Liver (tissue), 9 donors: ENCODE measurements around the gene USP48. TPM values are rescaled to one million over a fixed set of nuclear protein-coding genes. Genes with fewer than 3 reads are reported as not detected.

Experiments used
- DNase-seq: peaks from one replicate; pipeline ENCODE4 v3.0.0-alpha.2; 2017; ENCODE audit warnings: low spot score
- H3K27ac ChIP-seq, 2 donors: one replicate each; pipeline ENCODE4 v1.7.0; 2013; ENCODE audit warnings: inconsistent platforms in 2 of 2, low read length in 2 of 2, control low read depth in 1 of 2, low read depth in 1 of 2, mild to moderate bottlenecking in 1 of 2
- H3K27me3 ChIP-seq, 4 donors: one replicate each; pipeline versions ENCODE4 v1.6.1 to v1.7.0; 2013; ENCODE audit warnings: low read length in 3 of 4, inconsistent platforms in 1 of 4, mild to moderate bottlenecking in 1 of 4, moderate library complexity in 1 of 4; ENCODE audit not compliant: control insufficient read depth in 4 of 4, insufficient read depth in 4 of 4
- H3K36me3 ChIP-seq, 4 donors: one replicate each; pipeline versions ENCODE4 v1.6.1 to v1.7.0; 2013; ENCODE audit warnings: low read length in 3 of 4, mild to moderate bottlenecking in 3 of 4, low read depth in 1 of 4, moderate library complexity in 1 of 4; ENCODE audit not compliant: control insufficient read depth in 4 of 4, insufficient read depth in 3 of 4
- H3K4me1 ChIP-seq, 4 donors: one replicate each; pipeline versions ENCODE4 v1.6.1 to v1.7.0; 2013; ENCODE audit warnings: low read length in 3 of 4, mild to moderate bottlenecking in 3 of 4, moderate library complexity in 1 of 4; ENCODE audit not compliant: control insufficient read depth in 4 of 4, insufficient read depth in 4 of 4
- H3K4me3 ChIP-seq, 3 donors: one replicate each; pipeline versions ENCODE4 v1.6.1 to v1.7.0; 2013; ENCODE audit warnings: low read length in 3 of 3, control low read depth in 1 of 3, low read depth in 1 of 3, mild to moderate bottlenecking in 1 of 3
- H3K9ac ChIP-seq, 2 donors: one replicate each; pipeline ENCODE4 v1.7.0; 2013; ENCODE audit warnings: low read length in 2 of 2, mild to moderate bottlenecking in 2 of 2, moderate library complexity in 2 of 2, control low read depth in 1 of 2, low read depth in 1 of 2
- H3K9me3 ChIP-seq, 4 donors: one replicate each; pipeline versions ENCODE4 v1.6.1 to v1.7.0; 2013; ENCODE audit warnings: low read length in 3 of 4; ENCODE audit not compliant: control insufficient read depth in 4 of 4
- CTCF ChIP-seq: fragments of 150-350 bp; IDR thresholded peaks from 2 replicates; pipeline ENCODE4 v1.5.1; 2017; ENCODE audit warnings: improper control_type of control experiment, low read depth, low read length; ENCODE audit not compliant: missing input control
- EGR1 ChIP-seq, 2 donors: IDR thresholded peaks; 2 replicates each; pipeline ENCODE4 v1.6.1; 2016 to 2018; ENCODE audit warnings: antibody characterized with exemption in 2 of 2, low read depth in 2 of 2
- FOXA1 ChIP-seq: IDR thresholded peaks from 2 replicates; pipeline ENCODE4 v1.6.1; 2016; ENCODE audit warnings: antibody characterized with exemption
- FOXA2 ChIP-seq: IDR thresholded peaks from 2 replicates; pipeline ENCODE4 v1.6.1; 2016; ENCODE audit warnings: antibody characterized with exemption
- GABPA ChIP-seq, 2 donors: IDR thresholded peaks in 1 of 2; conservative IDR thresholded peaks in 1 of 2; 2 replicates each; pipeline ENCODE4 v1.6.1; 2016; ENCODE audit warnings: antibody characterized with exemption in 2 of 2, mild to moderate bottlenecking in 1 of 2, moderate library complexity in 1 of 2
- HNF4A ChIP-seq, 2 donors: conservative IDR thresholded peaks; 2 replicates each; pipeline ENCODE4 v1.6.1; 2016; ENCODE audit warnings: antibody characterized with exemption in 2 of 2, mild to moderate bottlenecking in 2 of 2
- HNF4G ChIP-seq: IDR thresholded peaks from 2 replicates; pipeline ENCODE4 v1.6.1; 2016; ENCODE audit warnings: antibody characterized with exemption
- JUND ChIP-seq, 2 donors: IDR thresholded peaks; 2 replicates each; pipeline ENCODE4 v1.6.1; 2016; ENCODE audit warnings: antibody characterized with exemption in 2 of 2
- NR2F2 ChIP-seq: IDR thresholded peaks from 2 replicates; pipeline ENCODE4 v1.6.1; 2016; ENCODE audit warnings: antibody characterized with exemption
- RAD21 ChIP-seq, 2 donors: IDR thresholded peaks; 2 replicates each; pipeline ENCODE4 v1.6.1; 2016; ENCODE audit warnings: antibody characterized with exemption in 2 of 2, mild to moderate bottlenecking in 2 of 2
- REST ChIP-seq: IDR thresholded peaks from 2 replicates; pipeline ENCODE4 v1.6.1; 2016; ENCODE audit warnings: antibody characterized with exemption, mild to moderate bottlenecking
- RXRA ChIP-seq, 2 donors: IDR thresholded peaks; 2 replicates each; pipeline ENCODE4 v1.6.1; 2017 to 2018; ENCODE audit warnings: antibody characterized with exemption in 2 of 2, mild to moderate bottlenecking in 1 of 2
- SP1 ChIP-seq: IDR thresholded peaks from 2 replicates; pipeline ENCODE4 v1.6.1; 2018; ENCODE audit warnings: antibody characterized with exemption, mild to moderate bottlenecking
- TAF1 ChIP-seq: conservative IDR thresholded peaks from 2 replicates; pipeline ENCODE4 v1.6.1; 2016; ENCODE audit warnings: antibody characterized with exemption, mild to moderate bottlenecking
- YY1 ChIP-seq: IDR thresholded peaks from 2 replicates; pipeline ENCODE4 v1.6.1; 2016; ENCODE audit warnings: antibody characterized with exemption, mild to moderate bottlenecking
- ZBTB33 ChIP-seq: IDR thresholded peaks from 2 replicates; pipeline ENCODE4 v1.6.1; 2016; ENCODE audit warnings: antibody characterized with exemption
- whole genome bisulfite sequencing: extraction: QIAGEN DNeasy Blood & Tissue Kit; methylation state at CpG from one replicate; pipeline ENCODE4 v1.1.7; 2013; 5-methylcytosine and 5-hydroxymethylcytosine counted together
- polyA plus RNA-seq, 2 donors: library from polyadenylated mRNA; stranded (reverse) in 1 of 2; unstranded in 1 of 2; fragments of 200-250 nt in 1 of 2; fragments of >200 nt in 1 of 2; fragmentation: Nextera tagmentation in 1 of 2; extraction: Ambion mirVana in 1 of 2; gene quantifications; one replicate each; pipeline versions ENCODE4 v1.2.1 to v1.2.3, GENCODE V29; 2013 to 2015
- total RNA-seq, 2 donors: library from RNA; depleted of rRNA; stranded (reverse); fragments of >200 nt; gene quantifications; one replicate each; pipeline ENCODE4 v1.2.3, GENCODE V29; 2014
- TF ChIP-seq, protein P1 (sequence below): IDR thresholded peaks from 2 replicates; pipeline ENCODE4 v1.6.1; 2016; ENCODE audit warnings: antibody characterized with exemption
- TF ChIP-seq, protein P2 (sequence below): IDR thresholded peaks from 2 replicates; pipeline ENCODE4 v1.6.1; 2016; ENCODE audit warnings: antibody characterized with exemption
- donor health status: healthy.
- donor health status: healthy.
- donor health status: healthy.
- donor health status: healthy.
- donor health status: healthy.

USP48 gene
- total and polyA plus RNA-seq, 4 donors, result 7.8 to 34.9 (median 23.1) TPM

DNA sequence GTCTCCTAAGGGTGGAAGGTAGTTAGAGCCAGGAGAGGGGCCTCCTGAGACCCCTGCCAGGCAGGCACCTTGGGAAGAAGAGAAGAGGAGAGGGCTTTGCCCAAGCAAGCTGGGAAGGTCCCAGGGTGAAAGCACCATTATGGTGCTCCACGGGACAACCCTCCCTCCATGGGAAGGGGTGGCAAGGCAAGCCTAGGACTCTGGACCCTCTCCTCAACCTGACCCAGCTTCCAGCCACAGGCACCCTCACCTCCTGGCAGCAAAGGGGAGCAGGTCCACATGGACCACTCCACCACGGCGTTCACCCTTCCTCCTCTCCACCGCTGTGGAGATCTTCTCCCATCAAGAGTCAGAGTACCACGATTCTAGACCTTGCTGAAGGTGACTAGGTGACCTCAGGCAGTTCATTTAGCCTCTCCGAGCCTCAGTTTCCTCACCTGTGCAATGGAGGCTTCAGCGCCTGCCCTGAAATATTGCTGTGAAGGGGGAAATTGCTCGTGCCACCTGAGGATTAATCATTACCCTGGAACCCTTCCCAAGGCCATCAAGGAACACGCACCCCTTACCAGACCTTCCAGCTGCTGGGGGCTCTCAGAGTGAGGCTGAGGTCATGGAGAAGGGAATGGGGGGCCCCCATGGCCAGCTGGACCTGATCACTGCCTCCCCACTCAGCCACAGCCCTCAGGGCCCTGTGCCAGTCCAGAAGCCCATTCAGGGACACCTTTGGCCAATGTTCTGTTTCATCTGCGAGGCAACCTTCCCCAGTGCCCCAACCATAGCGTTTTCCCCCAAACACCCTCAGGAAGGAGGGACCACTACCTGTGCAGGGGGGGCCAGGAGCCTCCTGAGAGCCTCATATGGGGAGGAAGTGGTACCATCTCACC lies 115.4 kb downstream of the USP48 start:
- H3K4me3 ChIP-seq, result no peak overlapping the region
- H3K36me3 ChIP-seq, result no peaks in the 10 kb centered on the region
- H3K27me3 ChIP-seq, result no peaks in the 10 kb centered on the region
- H3K9me3 ChIP-seq, result no peaks in the 10 kb centered on the region
- no peak overlapping the region for H3K27ac ChIP-seq
- DNase-seq, result no peak
- TF ChIP-seq YY1 (no peak), FOXA1 (no peak), RAD21 (IDR thresholded peaks at IDR 0.05) (no peak), SP1 (no peak), EGR1 (IDR thresholded peaks at IDR 0.05; ENCODE audit: low read depth in 2 of 2) (no peak), HNF4G (no peak), FOXA2 (no peak), TAF1 (no peak), HNF4A (conservative IDR thresholded peaks at IDR 0.05) (no peak), REST (no peak)
- 79% methylated on average over 11 of the region's 11 CpGs for WGBS
- H3K9ac ChIP-seq, result no peak overlapping the region
- H3K4me1 ChIP-seq, result peaks cover 10 to 34% (median 24%) of the 10 kb centered on the region in 4 donors

- H3K27me3 ChIP-seq, result no peaks in the 10 kb centered on the region
- H3K9ac ChIP-seq, result no peak overlapping the region
- H3K36me3 ChIP-seq, result no peaks in the 10 kb centered on the region
- no peak for DNase-seq
- no peak overlapping the region for H3K27ac ChIP-seq
- WGBS, result 71% methylated on average over 22 of the region's 22 CpGs
- H3K4me1 ChIP-seq, result peaks cover 8 to 26% (median 20%) of the 10 kb centered on the region in 4 donors
- H3K4me3 ChIP-seq, result no peak overlapping the region
- no peaks in the 10 kb centered on the region for H3K9me3 ChIP-seq
- TF ChIP-seq SP1 (no peak), HNF4A (conservative IDR thresholded peaks at IDR 0.05) (no peak), EGR1 (IDR thresholded peaks at IDR 0.05; ENCODE audit: low read depth in 2 of 2) (no peak), HNF4G (no peak), ZBTB33 (no peak), JUND (IDR thresholded peaks at IDR 0.05) (no peak), CTCF (no peak), YY1 (no peak), FOXA1 (no peak), NR2F2 (no peak), REST (no peak), RXRA (IDR thresholded peaks at IDR 0.05) (no peak), RAD21 (IDR thresholded peaks at IDR 0.05) (no peak), GABPA (IDR thresholded peaks at IDR 0.05 in 1 of 2, conservative IDR thresholded peaks at IDR 0.05 in 1 of 2) (no peak), TAF1 (no peak), FOXA2 (no peak)
- TF ChIP-seq, protein P1, sequence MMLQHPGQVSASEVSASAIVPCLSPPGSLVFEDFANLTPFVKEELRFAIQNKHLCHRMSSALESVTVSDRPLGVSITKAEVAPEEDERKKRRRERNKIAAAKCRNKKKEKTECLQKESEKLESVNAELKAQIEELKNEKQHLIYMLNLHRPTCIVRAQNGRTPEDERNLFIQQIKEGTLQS, result no peak
- TF ChIP-seq, protein P2, sequence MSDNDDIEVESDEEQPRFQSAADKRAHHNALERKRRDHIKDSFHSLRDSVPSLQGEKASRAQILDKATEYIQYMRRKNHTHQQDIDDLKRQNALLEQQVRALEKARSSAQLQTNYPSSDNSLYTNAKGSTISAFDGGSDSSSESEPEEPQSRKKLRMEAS, result no peak
Measured at GRCh38 chr1:21666576-21667320, 116.2 kb downstream of the USP48 start.
